ENCODE data around the gene HIVEP1. TPM values are rescaled to one million over a fixed set of nuclear protein-coding genes. Genes with fewer than 3 reads are reported as not detected.

The HIVEP1 gene
- total RNA-seq, 1 donor from 2014 or later: 25.7 TPM

DNA sequence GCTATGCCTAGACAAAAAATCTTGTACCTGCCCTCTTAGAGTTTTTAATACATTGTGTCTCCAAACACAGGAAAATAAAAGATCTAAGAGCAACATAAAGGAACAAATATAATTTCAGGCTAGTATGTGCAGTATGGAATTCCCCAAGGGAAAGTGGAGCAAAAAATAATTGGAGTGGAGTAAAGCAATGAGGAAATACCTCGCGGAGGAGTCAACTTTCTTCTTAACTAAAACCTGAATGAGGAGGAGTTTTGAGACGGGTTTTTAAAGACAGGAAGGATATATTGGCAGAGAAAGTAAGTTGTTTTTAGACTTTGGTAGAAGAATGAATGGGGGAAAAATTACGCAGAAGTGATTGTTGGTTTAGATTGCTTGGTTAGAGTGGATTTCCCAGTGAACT lies 14.0 kb downstream of the HIVEP1 start:
- no peak for ATAC-seq
- intact Hi-C loops (cut with DNase I): no loop called here
- Histone ChIP-seq H3K36me3 (no peaks in the 10 kb centered on the region), H3K9me3 (no peaks in the 10 kb centered on the region), H3K27ac (no peak overlapping the region), H3K27me3 (no peaks in the 10 kb centered on the region), H3K4me1 (peaks cover 15% of the 10 kb centered on the region), H3K4me3 (no peak overlapping the region)
- DNase-seq: no peak
- TF ChIP-seq, protein P1, sequence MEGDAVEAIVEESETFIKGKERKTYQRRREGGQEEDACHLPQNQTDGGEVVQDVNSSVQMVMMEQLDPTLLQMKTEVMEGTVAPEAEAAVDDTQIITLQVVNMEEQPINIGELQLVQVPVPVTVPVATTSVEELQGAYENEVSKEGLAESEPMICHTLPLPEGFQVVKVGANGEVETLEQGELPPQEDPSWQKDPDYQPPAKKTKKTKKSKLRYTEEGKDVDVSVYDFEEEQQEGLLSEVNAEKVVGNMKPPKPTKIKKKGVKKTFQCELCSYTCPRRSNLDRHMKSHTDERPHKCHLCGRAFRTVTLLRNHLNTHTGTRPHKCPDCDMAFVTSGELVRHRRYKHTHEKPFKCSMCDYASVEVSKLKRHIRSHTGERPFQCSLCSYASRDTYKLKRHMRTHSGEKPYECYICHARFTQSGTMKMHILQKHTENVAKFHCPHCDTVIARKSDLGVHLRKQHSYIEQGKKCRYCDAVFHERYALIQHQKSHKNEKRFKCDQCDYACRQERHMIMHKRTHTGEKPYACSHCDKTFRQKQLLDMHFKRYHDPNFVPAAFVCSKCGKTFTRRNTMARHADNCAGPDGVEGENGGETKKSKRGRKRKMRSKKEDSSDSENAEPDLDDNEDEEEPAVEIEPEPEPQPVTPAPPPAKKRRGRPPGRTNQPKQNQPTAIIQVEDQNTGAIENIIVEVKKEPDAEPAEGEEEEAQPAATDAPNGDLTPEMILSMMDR (IDR thresholded peaks at IDR 0.05): no peak

GRCh38 chr6:12026833-12027232 lies 14.7 kb downstream of the HIVEP1 start:
- Histone ChIP-seq H3K9me3 (no peaks in the 10 kb centered on the region), H3K27ac (no peak overlapping the region), H3K4me1 (peaks cover 15% of the 10 kb centered on the region), H3K4me3 (no peak overlapping the region), H3K27me3 (no peaks in the 10 kb centered on the region), H3K36me3 (no peaks in the 10 kb centered on the region)
- ATAC-seq (no peak), DNase-seq (no peak)
- intact Hi-C loops (cut with DNase I): no loop called here
- TF ChIP-seq, protein P1 (IDR thresholded peaks at IDR 0.05): no peak

DNA sequence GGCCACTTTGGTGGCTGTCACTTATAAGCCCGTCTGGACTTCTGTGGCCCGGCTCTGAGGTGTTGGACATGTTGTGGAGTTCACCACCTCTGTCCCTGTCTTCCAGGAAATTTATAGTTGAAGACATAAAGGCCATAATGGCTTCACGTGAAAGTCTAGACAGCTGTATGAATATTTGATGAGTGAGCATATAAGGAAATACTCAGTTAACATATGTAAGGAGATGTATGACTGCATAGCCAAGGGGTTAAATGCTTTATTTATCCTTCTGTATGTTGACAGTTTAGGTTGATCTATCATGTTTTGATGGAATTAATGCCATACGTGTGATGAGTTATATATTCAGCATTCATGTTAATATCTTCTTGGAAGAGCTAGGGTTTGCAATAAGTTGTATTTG lies 16.1 kb downstream of the HIVEP1 start:
- Histone ChIP-seq H3K4me1 (peaks cover 15% of the 10 kb centered on the region), H3K27me3 (no peaks in the 10 kb centered on the region), H3K36me3 (no peaks in the 10 kb centered on the region), H3K27ac (no peak overlapping the region), H3K4me3 (no peak overlapping the region), H3K9me3 (no peaks in the 10 kb centered on the region)
- intact Hi-C loops (cut with DNase I): no loop called here
- TF ChIP-seq, protein P1 (IDR thresholded peaks at IDR 0.05): no peak
- ATAC-seq: no peak
- DNase-seq: no peak

DNA sequence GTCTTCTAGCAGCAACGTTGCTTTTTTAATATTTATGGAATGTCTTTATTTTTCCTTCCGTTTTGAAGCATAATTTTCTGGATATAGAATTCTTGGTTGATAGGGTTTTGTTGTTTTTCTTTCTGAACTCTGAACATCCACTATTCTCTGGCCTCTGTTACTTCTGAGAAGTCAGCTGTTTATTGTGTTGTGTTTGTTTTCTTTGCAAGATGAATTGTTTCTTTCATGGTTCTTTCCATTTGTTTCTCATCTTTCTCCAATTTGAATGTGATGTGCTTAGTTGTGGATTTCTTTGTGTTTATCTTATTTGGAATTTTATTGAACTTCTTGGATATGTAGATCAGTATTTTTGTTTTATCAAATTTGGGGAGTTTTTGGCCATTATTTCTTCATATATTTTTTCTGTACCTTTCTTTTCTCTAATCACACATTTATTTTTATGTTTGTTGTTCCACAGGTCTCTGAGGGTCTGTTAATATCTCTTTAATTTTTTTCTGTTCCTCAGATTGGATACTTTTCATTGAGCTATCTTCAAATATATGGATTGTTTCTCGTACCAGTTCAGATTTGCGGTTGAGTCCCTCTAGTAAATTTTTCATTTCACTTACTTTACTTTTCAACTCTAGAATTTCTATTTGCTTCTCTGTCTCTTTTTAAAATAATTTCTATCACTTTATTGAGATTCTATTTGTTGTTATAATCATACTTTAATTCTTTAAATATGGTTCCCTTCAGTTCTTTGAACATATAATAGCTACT lies 18.0 kb downstream of the HIVEP1 start:
- H3K4me1 ChIP-seq: peaks cover 15% of the 10 kb centered on the region
- intact Hi-C loops (cut with DNase I): no loop called here
- ATAC-seq (no peak), DNase-seq (no peak)
- TF ChIP-seq, protein P1 (IDR thresholded peaks at IDR 0.05): no peak
- H3K9me3 ChIP-seq: no peaks in the 10 kb centered on the region
- H3K27me3 ChIP-seq: no peaks in the 10 kb centered on the region
- no peaks in the 10 kb centered on the region for H3K36me3 ChIP-seq
- H3K27ac ChIP-seq: no peak overlapping the region
- H3K4me3 ChIP-seq: no peak overlapping the region

DNA sequence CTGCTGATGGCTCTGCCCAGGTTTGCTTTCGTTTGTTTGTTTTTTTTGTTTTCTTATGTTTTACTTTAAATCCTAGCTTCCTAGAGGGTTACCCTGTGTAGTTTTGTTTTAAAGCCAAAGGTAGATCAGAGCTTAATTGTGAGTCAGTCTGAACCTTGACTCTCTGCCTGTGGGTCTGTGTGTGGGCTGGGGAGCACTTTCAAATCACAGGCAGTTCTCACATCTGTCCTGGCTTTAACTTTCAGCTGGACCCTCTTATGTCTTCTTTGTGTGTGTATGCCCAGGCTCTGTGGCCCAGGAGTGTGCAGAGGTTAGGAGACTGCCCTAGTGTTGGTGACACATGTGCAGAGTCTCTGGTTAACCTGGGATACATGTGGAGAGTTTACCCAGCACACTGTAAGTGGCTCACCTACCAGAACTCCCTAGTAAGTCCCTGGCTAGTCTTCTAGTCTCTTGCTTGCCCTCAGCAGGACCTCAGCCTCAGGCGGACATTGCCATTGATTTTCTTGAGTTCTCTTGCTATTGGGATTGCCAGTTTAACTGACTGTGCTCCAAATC lies 19.0 kb downstream of the HIVEP1 start:
- Histone ChIP-seq H3K27me3 (no peaks in the 10 kb centered on the region), H3K4me1 (peaks cover 12% of the 10 kb centered on the region), H3K4me3 (no peak overlapping the region), H3K36me3 (no peaks in the 10 kb centered on the region), H3K9me3 (no peaks in the 10 kb centered on the region), H3K27ac (no peak overlapping the region)
- TF ChIP-seq, protein P1 (IDR thresholded peaks at IDR 0.05): no peak
- intact Hi-C loops (cut with DNase I): no loop called here
- DNase-seq (no peak), ATAC-seq (no peak)

All from upper lobe of right lung (tissue), 1 donor.